Skeletal muscle satellite cell (primary cell): Measurements from ENCODE around the gene ARHGEF37.

Experiments
- H3K27me3 ChIP-seq: 2 replicates; pipeline ENCODE4 v1.7.0; 2013; ENCODE audit warnings: low read length; ENCODE audit not compliant: control insufficient read depth, insufficient read depth
- H3K36me3 ChIP-seq: 2 replicates; pipeline ENCODE4 v1.7.0; 2013; ENCODE audit warnings: mild to moderate bottlenecking, control low read depth, low read length; ENCODE audit not compliant: insufficient read depth
- H3K4me1 ChIP-seq: 2 replicates; pipeline ENCODE4 v1.7.0; 2013; ENCODE audit warnings: low read length; ENCODE audit not compliant: control insufficient read depth, insufficient read depth
- H3K4me2 ChIP-seq: 2 replicates; pipeline ENCODE4 v1.7.0; 2013; ENCODE audit warnings: mild to moderate bottlenecking, low read length
- H3K4me3 ChIP-seq: 2 replicates; pipeline ENCODE4 v1.7.0; 2013; ENCODE audit warnings: low read length
- H3K9ac ChIP-seq: 2 replicates; pipeline ENCODE4 v1.7.0; 2013; ENCODE audit warnings: mild to moderate bottlenecking, low read depth, low read length, moderate library complexity
- H3K9me3 ChIP-seq: replicated peaks from 2 replicates; pipeline ENCODE4 v1.7.0; 2013; ENCODE audit warnings: mild to moderate bottlenecking, control low read depth, low read length

ARHGEF37 gene

GRCh38 chr5:149572576-149573231, 8.6 kb upstream of the ARHGEF37 start:
- Histone ChIP-seq H3K4me2 (no peak overlapping the region), H3K4me1 (no peaks in the 10 kb centered on the region), H3K36me3 (no peaks in the 10 kb centered on the region), H3K9me3 (no peaks in the 10 kb centered on the region), H3K9ac (no peak overlapping the region), H3K4me3 (no peak overlapping the region), H3K27me3 (no peaks in the 10 kb centered on the region)

GRCh38 chr5:149575131-149575530, 6.2 kb upstream of the ARHGEF37 start:
- no peaks in the 10 kb centered on the region for H3K9me3 ChIP-seq
- no peak overlapping the region for H3K4me2 ChIP-seq
- H3K9ac ChIP-seq: no peak overlapping the region
- H3K4me3 ChIP-seq: no peak overlapping the region
- H3K36me3 ChIP-seq: no peaks in the 10 kb centered on the region
- no peaks in the 10 kb centered on the region for H3K4me1 ChIP-seq
- H3K27me3 ChIP-seq: no peaks in the 10 kb centered on the region

- H3K4me3 ChIP-seq: no peak overlapping the region
- no peak overlapping the region for H3K9ac ChIP-seq
- no peaks in the 10 kb centered on the region for H3K36me3 ChIP-seq
- H3K4me2 ChIP-seq: no peak overlapping the region
- H3K9me3 ChIP-seq: no peaks in the 10 kb centered on the region
- H3K27me3 ChIP-seq: no peaks in the 10 kb centered on the region
- peaks cover 5% of the 10 kb centered on the region for H3K4me1 ChIP-seq
These were observed 5.3 kb upstream of the ARHGEF37 start for GRCh38 chr5:149576021-149576420.

GRCh38 chr5:149578896-149579295, 2.4 kb upstream of the ARHGEF37 start:
- Histone ChIP-seq H3K4me3 (no peak overlapping the region), H3K36me3 (no peaks in the 10 kb centered on the region), H3K27me3 (no peaks in the 10 kb centered on the region), H3K4me1 (peaks cover 13% of the 10 kb centered on the region), H3K9ac (no peak overlapping the region), H3K4me2 (no peak overlapping the region), H3K9me3 (no peaks in the 10 kb centered on the region)

GRCh38 chr5:149580808-149581191, 498 bp upstream of the ARHGEF37 start:
- no peaks in the 10 kb centered on the region for H3K9me3 ChIP-seq
- peak overlapping the region; percentile 62 for H3K9ac ChIP-seq
- H3K4me1 ChIP-seq: peaks cover 13% of the 10 kb centered on the region
- H3K4me2 ChIP-seq: peak overlapping the region; percentile 89
- H3K4me3 ChIP-seq: peak overlapping the region; percentile 69
- no peaks in the 10 kb centered on the region for H3K36me3 ChIP-seq
- no peaks in the 10 kb centered on the region for H3K27me3 ChIP-seq

DNA sequence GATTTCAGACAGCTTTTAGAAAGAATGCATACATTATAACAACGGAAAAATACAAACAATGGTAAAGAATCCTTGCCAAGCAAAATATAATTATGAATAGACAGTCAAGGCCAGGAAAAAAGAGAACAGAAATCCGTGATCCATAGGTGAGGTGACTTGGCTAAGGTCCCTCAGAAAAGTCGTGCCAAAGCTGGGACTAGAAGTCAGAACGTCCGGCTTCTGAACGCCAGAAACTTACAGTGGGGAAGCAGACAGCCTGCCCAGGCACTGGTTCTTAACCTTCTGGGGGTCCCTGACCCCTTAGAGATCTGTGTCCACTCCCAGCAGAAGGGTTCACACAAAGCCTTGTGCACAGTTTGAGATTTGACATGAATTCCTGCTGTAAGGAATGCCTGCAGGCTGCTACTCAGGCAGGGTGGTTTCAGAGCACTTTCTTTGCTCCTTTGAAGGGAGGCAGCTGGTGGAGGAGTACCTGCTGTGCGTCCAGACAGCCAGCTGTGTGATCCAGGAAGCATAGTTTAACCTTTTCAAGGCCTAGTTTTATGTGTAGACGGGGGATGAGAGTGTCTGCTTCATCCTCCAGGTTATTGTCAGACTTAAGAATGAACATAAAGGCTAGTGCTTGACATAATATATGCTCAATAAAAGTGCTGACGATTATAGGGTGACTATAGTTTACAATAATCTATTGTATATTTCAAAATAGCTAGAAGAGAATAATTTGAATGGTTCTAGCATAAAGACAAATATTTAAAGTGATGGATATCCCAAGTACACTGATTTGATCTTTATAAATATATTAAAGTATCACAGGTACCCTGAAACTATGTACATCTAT, 852 bp downstream of the ARHGEF37 start:
- Histone ChIP-seq H3K4me2 (peak overlapping the region; percentile 89), H3K27me3 (no peaks in the 10 kb centered on the region), H3K9me3 (no peaks in the 10 kb centered on the region), H3K9ac (peak overlapping the region; percentile 62), H3K4me1 (peaks cover 13% of the 10 kb centered on the region), H3K36me3 (no peaks in the 10 kb centered on the region), H3K4me3 (peak overlapping the region; percentile 69)

GRCh38 chr5:149583394-149583793, 2.1 kb downstream of the ARHGEF37 start:
- peaks cover 13% of the 10 kb centered on the region for H3K4me1 ChIP-seq
- H3K36me3 ChIP-seq: no peaks in the 10 kb centered on the region
- no peaks in the 10 kb centered on the region for H3K9me3 ChIP-seq
- H3K4me2 ChIP-seq: no peak overlapping the region
- no peak overlapping the region for H3K9ac ChIP-seq
- no peaks in the 10 kb centered on the region for H3K27me3 ChIP-seq
- H3K4me3 ChIP-seq: no peak overlapping the region

DNA sequence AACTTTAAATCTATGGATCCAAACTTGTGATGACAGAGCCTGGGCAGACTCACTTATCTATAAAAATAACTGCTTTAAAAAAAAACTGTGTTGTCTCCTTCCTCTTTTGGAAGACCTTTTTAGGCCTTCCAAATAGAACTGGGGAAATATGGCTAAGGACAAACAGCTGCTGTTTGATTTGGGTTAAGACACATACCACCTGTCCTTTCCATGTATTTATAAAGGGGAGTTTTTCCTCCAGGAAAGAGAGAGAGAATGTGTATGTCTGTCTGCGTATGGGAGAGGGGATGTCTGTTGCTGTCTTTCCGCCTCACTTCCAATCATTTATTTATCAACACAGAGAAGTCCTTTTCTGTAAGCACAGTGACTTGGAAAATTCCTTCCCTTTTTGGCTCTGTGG, 2.8 kb downstream of the ARHGEF37 start:
- Histone ChIP-seq H3K27me3 (no peaks in the 10 kb centered on the region), H3K4me2 (no peak overlapping the region), H3K9me3 (no peaks in the 10 kb centered on the region), H3K9ac (no peak overlapping the region), H3K36me3 (no peaks in the 10 kb centered on the region), H3K4me3 (no peak overlapping the region), H3K4me1 (peaks cover 13% of the 10 kb centered on the region)

- Histone ChIP-seq H3K4me3 (no peak overlapping the region), H3K9ac (no peak overlapping the region), H3K9me3 (no peaks in the 10 kb centered on the region), H3K27me3 (no peaks in the 10 kb centered on the region), H3K4me2 (no peak overlapping the region), H3K4me1 (peaks cover 9% of the 10 kb centered on the region), H3K36me3 (no peaks in the 10 kb centered on the region)
These were observed 4.6 kb downstream of the ARHGEF37 start for GRCh38 chr5:149585910-149586309.

- Histone ChIP-seq H3K9ac (no peak overlapping the region), H3K4me1 (peaks cover 2% of the 10 kb centered on the region), H3K9me3 (no peaks in the 10 kb centered on the region), H3K4me2 (no peak overlapping the region), H3K4me3 (no peak overlapping the region), H3K36me3 (no peaks in the 10 kb centered on the region), H3K27me3 (no peaks in the 10 kb centered on the region)
These were observed 5.5 kb downstream of the ARHGEF37 start for GRCh38 chr5:149586708-149587318.

- Histone ChIP-seq H3K4me2 (no peak overlapping the region), H3K9ac (no peak overlapping the region), H3K27me3 (no peaks in the 10 kb centered on the region), H3K4me1 (no peaks in the 10 kb centered on the region), H3K9me3 (no peaks in the 10 kb centered on the region), H3K36me3 (no peaks in the 10 kb centered on the region), H3K4me3 (no peak overlapping the region)
These were observed 7.6 kb downstream of the ARHGEF37 start for GRCh38 chr5:149588936-149589335.
